Measurements from ENCODE around the gene ABCF2.

ABCF2 gene

GRCh38 chr7:151249034-151249731, 22.2 kb upstream of the ABCF2 start:
- no peak overlapping the region for H3K27ac Mint-ChIP-seq
- peaks cover 31% of the 10 kb centered on the region for H3K4me1 Mint-ChIP-seq
- CTCF ChIA-PET, result interaction anchor here (1.2 kb wide), 1 partner anchor 120 kb away, joined by 3 read pairs; no protein-coding TSS in a partner anchor

GRCh38 chr7:151248346-151249033, 21.5 kb upstream of the ABCF2 start, which contains the start of gene SMARCD3:
Gene SMARCD3, minus strand, starts transcription at chr7:151248694. Its CDS starts 132 bp downstream, at chr7:151248562.
- no peaks in the 10 kb centered on the region for H3K9me3 Mint-ChIP-seq
- H3K36me3 Mint-ChIP-seq, result no peaks in the 10 kb centered on the region
- peak; percentile 35 for DNase-seq
- CTCF ChIA-PET, result interaction anchor here (1.2 to 1.5 kb wide), 3 partner anchors 11 to 119 kb away, joined by 3 to 4 read pairs (median 4); partner anchors contain the start of gene CHPF2
- H3K4me1 Mint-ChIP-seq, result peaks cover 38% of the 10 kb centered on the region
- peak within 1 kb of the TSS; percentile 57 for H3K4me3 Mint-ChIP-seq
- H3K27ac Mint-ChIP-seq, result peak within 1 kb of the TSS; percentile 37
- peaks cover 87% of the 10 kb centered on the region for H3K27me3 Mint-ChIP-seq

More at GRCh38 chr7:151249034-151249731, 22.2 kb upstream of the ABCF2 start:
- Mint-ChIP-seq H3K9me3 (no peaks in the 10 kb centered on the region), H3K4me3 (peak overlapping the region; percentile 40), H3K36me3 (no peaks in the 10 kb centered on the region), H3K27me3 (peaks cover 94% of the 10 kb centered on the region)
- peak; percentile 46 for DNase-seq

GRCh38 chr7:151247611-151248345, 20.8 kb upstream of the ABCF2 start:
- Mint-ChIP-seq H3K27ac (peak overlapping the region; percentile 37), H3K4me1 (peaks cover 45% of the 10 kb centered on the region), H3K27me3 (peaks cover 80% of the 10 kb centered on the region)

GRCh38 chr7:151246851-151247580, 20.0 kb upstream of the ABCF2 start:
- H3K9me3 Mint-ChIP-seq, result no peaks in the 10 kb centered on the region
- CTCF ChIA-PET, result interaction anchor here (0.8 to 1.9 kb wide), 11 partner anchors 10 to 272 kb away, joined by 3 to 7 read pairs (median 4); partner anchors contain the start of gene CHPF2
- peaks cover 48% of the 10 kb centered on the region for H3K4me1 Mint-ChIP-seq
- H3K27me3 Mint-ChIP-seq, result peaks cover 72% of the 10 kb centered on the region
- no peaks in the 10 kb centered on the region for H3K36me3 Mint-ChIP-seq
- H3K4me3 Mint-ChIP-seq, result no peak overlapping the region
- no peak overlapping the region for H3K27ac Mint-ChIP-seq
- no peak for DNase-seq

More at GRCh38 chr7:151247611-151248345, 20.8 kb upstream of the ABCF2 start:
- DNase-seq, result no peak
- Mint-ChIP-seq H3K4me3 (no peak overlapping the region), H3K9me3 (no peaks in the 10 kb centered on the region), H3K36me3 (no peaks in the 10 kb centered on the region)
- CTCF ChIA-PET, result interaction anchor here (1.1 to 1.9 kb wide), 7 partner anchors 11 to 123 kb away, joined by 3 to 7 read pairs (median 4); partner anchors contain the start of gene CHPF2

GRCh38 chr7:151246102-151246850, 19.3 kb upstream of the ABCF2 start:
- H3K27me3 Mint-ChIP-seq, result peaks cover 67% of the 10 kb centered on the region
- DNase-seq, result no peak
- H3K36me3 Mint-ChIP-seq, result no peaks in the 10 kb centered on the region
- H3K9me3 Mint-ChIP-seq, result no peaks in the 10 kb centered on the region
- peaks cover 48% of the 10 kb centered on the region for H3K4me1 Mint-ChIP-seq
- CTCF ChIA-PET, result interaction anchor here (0.6 to 1.9 kb wide), 10 partner anchors 12 to 272 kb away, joined by 3 to 7 read pairs (median 4); partner anchors contain the start of gene CHPF2
- H3K27ac Mint-ChIP-seq, result no peak overlapping the region
- H3K4me3 Mint-ChIP-seq, result no peak overlapping the region

- H3K9me3 Mint-ChIP-seq, result no peaks in the 10 kb centered on the region
- no peaks in the 10 kb centered on the region for H3K36me3 Mint-ChIP-seq
- H3K27ac Mint-ChIP-seq, result no peak overlapping the region
- H3K27me3 Mint-ChIP-seq, result peaks cover 60% of the 10 kb centered on the region
- H3K4me1 Mint-ChIP-seq, result peaks cover 45% of the 10 kb centered on the region
- peak; percentile 78 for DNase-seq
- CTCF ChIA-PET, result interaction anchor here (0.6 to 3.5 kb wide), 14 partner anchors 11 to 122 kb away, joined by 3 to 39 read pairs (median 6); partner anchors contain the start of gene CHPF2
- H3K4me3 Mint-ChIP-seq, result peak overlapping the region; percentile 41
Measured at GRCh38 chr7:151245360-151246101, 18.5 kb upstream of the ABCF2 start.

- H3K4me3 Mint-ChIP-seq, result peak overlapping the region; percentile 41
- CTCF ChIA-PET, result interaction anchor here (0.8 to 3.5 kb wide), 28 partner anchors 7 to 838 kb away, joined by 3 to 39 read pairs (median 4); partner anchors contain the start of genes ABCF2 and CHPF2
- H3K4me1 Mint-ChIP-seq, result peaks cover 42% of the 10 kb centered on the region
- no peak overlapping the region for H3K27ac Mint-ChIP-seq
- no peaks in the 10 kb centered on the region for H3K9me3 Mint-ChIP-seq
- H3K36me3 Mint-ChIP-seq, result no peaks in the 10 kb centered on the region
- peaks cover 53% of the 10 kb centered on the region for H3K27me3 Mint-ChIP-seq
- no peak for DNase-seq
Measured at GRCh38 chr7:151244841-151245346, 17.9 kb upstream of the ABCF2 start.

- Mint-ChIP-seq H3K9me3 (no peaks in the 10 kb centered on the region), H3K4me3 (peak overlapping the region; percentile 66), H3K36me3 (no peaks in the 10 kb centered on the region), H3K27me3 (peaks cover 48% of the 10 kb centered on the region), H3K4me1 (peaks cover 38% of the 10 kb centered on the region), H3K27ac (no peak overlapping the region)
- CTCF ChIA-PET, result interaction anchor here (0.7 to 3.5 kb wide), 36 partner anchors 8 to 837 kb away, joined by 3 to 39 read pairs (median 4); partner anchors contain the start of genes ABCF2 and CHPF2
- DNase-seq, result peak; percentile 78
Measured at GRCh38 chr7:151244196-151244840, 17.3 kb upstream of the ABCF2 start.

- Mint-ChIP-seq H3K36me3 (no peaks in the 10 kb centered on the region), H3K4me1 (peaks cover 36% of the 10 kb centered on the region), H3K4me3 (peak overlapping the region; percentile 66), H3K27ac (peak overlapping the region; percentile 87), H3K9me3 (no peaks in the 10 kb centered on the region), H3K27me3 (peaks cover 40% of the 10 kb centered on the region)
- CTCF ChIA-PET, result interaction anchor here (0.6 to 3.5 kb wide), 38 partner anchors 7 to 837 kb away, joined by 3 to 39 read pairs (median 4); partner anchors contain the start of genes ABCF2 and CHPF2
- peak; percentile 71 for DNase-seq
Measured at GRCh38 chr7:151243408-151244195, 16.6 kb upstream of the ABCF2 start.

GRCh38 chr7:151243045-151243349, 16.0 kb upstream of the ABCF2 start:
- no peaks in the 10 kb centered on the region for H3K36me3 Mint-ChIP-seq
- no peaks in the 10 kb centered on the region for H3K9me3 Mint-ChIP-seq
- H3K4me3 Mint-ChIP-seq, result peak overlapping the region; percentile 66
- CTCF ChIA-PET, result interaction anchor here (0.6 to 3.5 kb wide), 9 partner anchors 9 to 265 kb away, joined by 3 to 39 read pairs (median 9); partner anchors contain the start of gene CHPF2
- H3K27me3 Mint-ChIP-seq, result peaks cover 34% of the 10 kb centered on the region
- H3K4me1 Mint-ChIP-seq, result peaks cover 32% of the 10 kb centered on the region
- peak overlapping the region; percentile 87 for H3K27ac Mint-ChIP-seq
- DNase-seq, result no peak

Data from activated naive CD4-positive, alpha-beta T cell treated with anti-CD3 and anti-CD28 coated beads, Interleukin-2, amount 10 ng/mL, durations not matched to agents 7 days and 5 days (primary cell).